ENCODE measurements around the gene MRPL46. TPM values are rescaled to one million over a fixed set of nuclear protein-coding genes. Genes with fewer than 3 reads are reported as not detected.

MRPL46 gene
- total RNA-seq, 1 donor from 2014 or later, result 17.4 TPM

GRCh38 chr15:88454867-88455810 lies 12.0 kb downstream of the MRPL46 start:
- Histone ChIP-seq H3K9me3 (no peaks in the 10 kb centered on the region), H3K36me3 (peaks cover 0 to 24% of the 10 kb centered on the region in 2 donors), H3K27me3 (no peaks in the 10 kb centered on the region), H3K4me1 (peaks cover 7% of the 10 kb centered on the region), H3K4me3 (no peak overlapping the region), H3K27ac (no peak overlapping the region)
- no peak for TF ChIP-seq POLR2A (IDR thresholded peaks at IDR 0.05)
- peak in 1 of 3 experiments; percentile 44 for TF ChIP-seq CTCF (IDR thresholded peaks at IDR 0.05)
- TF ChIP-seq POLR2AphosphoS5 (IDR thresholded peaks at IDR 0.05; ENCODE audit: insufficient read depth in 1 of 2, low read depth in 1 of 2), result no peak
- DNase-seq (ENCODE audit: extremely low spot score in 2 of 2), result peak in 1 of 2 donors; percentile 70
- intact Hi-C loops (cut with DNase I), result no loop called here

GRCh38 chr15:88454236-88454635 lies 13.0 kb downstream of the MRPL46 start:
- intact Hi-C loops (cut with DNase I), result no loop called here
- DNase-seq (ENCODE audit: extremely low spot score in 2 of 2), result no peak
- peaks cover 7% of the 10 kb centered on the region for H3K4me1 ChIP-seq
- H3K36me3 ChIP-seq, result peaks cover 0 to 16% of the 10 kb centered on the region in 2 donors
- no peaks in the 10 kb centered on the region for H3K27me3 ChIP-seq
- H3K27ac ChIP-seq, result no peak overlapping the region
- no peaks in the 10 kb centered on the region for H3K9me3 ChIP-seq
- no peak for TF ChIP-seq POLR2A (IDR thresholded peaks at IDR 0.05)
- TF ChIP-seq POLR2AphosphoS5 (IDR thresholded peaks at IDR 0.05; ENCODE audit: insufficient read depth in 1 of 2, low read depth in 1 of 2), result no peak
- TF ChIP-seq CTCF (IDR thresholded peaks at IDR 0.05), result no peak
- no peak overlapping the region for H3K4me3 ChIP-seq

- TF ChIP-seq POLR2A (IDR thresholded peaks at IDR 0.05) (no peak), CTCF (IDR thresholded peaks at IDR 0.05) (no peak), POLR2AphosphoS5 (IDR thresholded peaks at IDR 0.05; ENCODE audit: insufficient read depth in 1 of 2, low read depth in 1 of 2) (no peak)
- no peak overlapping the region for H3K27ac ChIP-seq
- no peaks in the 10 kb centered on the region for H3K9me3 ChIP-seq
- peaks cover 7% of the 10 kb centered on the region for H3K4me1 ChIP-seq
- no peak overlapping the region for H3K4me3 ChIP-seq
- H3K36me3 ChIP-seq, result peaks cover 0 to 10% of the 10 kb centered on the region in 2 donors
- intact Hi-C loops (cut with DNase I), result no loop called here
- DNase-seq (ENCODE audit: extremely low spot score in 2 of 2), result peak in 1 of 2 donors; percentile 27
- H3K27me3 ChIP-seq, result no peaks in the 10 kb centered on the region
These were observed 13.5 kb downstream of the MRPL46 start for GRCh38 chr15:88453651-88454050.

GRCh38 chr15:88450125-88450798 lies 16.9 kb downstream of the MRPL46 start:
- Histone ChIP-seq H3K27me3 (no peaks in the 10 kb centered on the region), H3K4me3 (no peak overlapping the region), H3K9me3 (no peaks in the 10 kb centered on the region), H3K4me1 (peaks cover 7% of the 10 kb centered on the region), H3K36me3 (no peaks in the 10 kb centered on the region), H3K27ac (no peak overlapping the region)
- TF ChIP-seq POLR2AphosphoS5 (IDR thresholded peaks at IDR 0.05; ENCODE audit: insufficient read depth in 1 of 2, low read depth in 1 of 2) (no peak), CTCF (IDR thresholded peaks at IDR 0.05) (peak in 2 of 3 experiments; percentile 14 to 46), POLR2A (IDR thresholded peaks at IDR 0.05) (no peak)
- DNase-seq (ENCODE audit: extremely low spot score in 2 of 2), result peak; percentile 13 to 14
- intact Hi-C loops (cut with DNase I), result no loop called here
